K562 (cell line): ENCODE data around the gene SRP72. TPM values are rescaled to one million over a fixed set of nuclear protein-coding genes. Genes with fewer than 3 reads are reported as not detected.
A peak's percentile ranks its signal among the peaks of the same experiment; 100 is the strongest.

ENCODE experiments used
- AFF1 ChIP-seq, 2 experiments: fragments of 450-650 bp; IDR thresholded peaks; 2 replicates each; pipeline ENCODE4 v1.6.1; 2018; ENCODE audit warnings: mild to moderate bottlenecking in 2 of 2, low read depth in 1 of 2; ENCODE audit not compliant: partially characterized antibody in 2 of 2
- CGGBP1 ChIP-seq: fragments of 250-450 bp; sonication (Bioruptor Pico); IDR thresholded peaks from 2 replicates; pipeline ENCODE4 v1.9.0; 2021; ENCODE audit warnings: mild to moderate bottlenecking
- HBP1 ChIP-seq: fragments of 450-650 bp; formaldehyde crosslinking; IDR thresholded peaks from 2 replicates; pipeline ENCODE4 v1.4.0; 2022; ENCODE audit warnings: missing genetic modification characterization
- HNRNPUL1 ChIP-seq: fragments of 200-400 bp; formaldehyde crosslinking; IDR thresholded peaks from 2 replicates; pipeline ENCODE4 v1.6.1; 2017; ENCODE audit warnings: low read length
- NFATC3 ChIP-seq: fragments of 450-650 bp; IDR thresholded peaks from 2 replicates; pipeline ENCODE4 v1.6.1; 2017; ENCODE audit warnings: mild to moderate bottlenecking
- POLR2AphosphoS5 ChIP-seq: IDR thresholded peaks from 2 replicates; pipeline ENCODE4 v1.6.1; 2011; ENCODE audit warnings: mild to moderate bottlenecking, low read depth, low read length, moderate library complexity; ENCODE audit not compliant: control insufficient read depth, insufficient read depth
- RERE ChIP-seq: sonication (generic); formaldehyde crosslinking; IDR thresholded peaks from 2 replicates; pipeline ENCODE4 v1.8.0; 2023; ENCODE audit warnings: missing genetic modification reagents, mild to moderate bottlenecking, borderline replicate concordance
- SFPQ ChIP-seq: fragments of 200-400 bp; formaldehyde crosslinking; IDR thresholded peaks from 2 replicates; pipeline ENCODE4 v1.6.1; 2017; ENCODE audit warnings: mild to moderate bottlenecking, low read depth, low read length, moderate library complexity
- SIN3B ChIP-seq: fragments of 450-650 bp; IDR thresholded peaks from 2 replicates; pipeline ENCODE4 v1.6.1; 2017; ENCODE audit warnings: low read depth, mild to moderate bottlenecking, moderate library complexity
- U2AF1 ChIP-seq: fragments of 200-400 bp; formaldehyde crosslinking; optimal IDR thresholded peaks from 2 replicates; pipeline ENCODE3; 2017; ENCODE audit warnings: mild to moderate bottlenecking, low read depth, low read length, moderate library complexity
- ZEB2 ChIP-seq: fragments of 450-650 bp; IDR thresholded peaks from 2 replicates; pipeline ENCODE4 v1.6.1; 2016
- ZNF77 ChIP-seq: fragments of 250-450 bp; sonication (Bioruptor Pico); IDR thresholded peaks from 2 replicates; pipeline ENCODE4 v1.5.0; 2020
- ZSCAN29 ChIP-seq: fragments of 450-650 bp; IDR thresholded peaks from 2 replicates; pipeline ENCODE4 v1.6.1; 2017
- polyA plus RNA-seq, 8 experiments: library from polyadenylated mRNA; depleted of rRNA in 4 of 8; stranded (reverse) in 5 of 8; unstranded in 3 of 8; fragments of >200 nt; fragmentation: Nextera tagmentation in 2 of 8; fragmentation: Illumina TruSeq in 1 of 8; extraction: Ambion mirVana in 2 of 8; extraction: Trizol in 1 of 8; gene quantifications; 2 replicates each; pipeline versions ENCODE4 v1.2.1 to v1.2.3, GENCODE V29; 2011 to 2014; ENCODE audit warnings: inconsistent platforms in 1 of 8, missing spikeins in 1 of 8
- total RNA-seq, 7 experiments: library from RNA; depleted of rRNA in 6 of 7; stranded (reverse); fragments of >200 nt in 6 of 7; fragmentation: Illumina TruSeq in 2 of 7; extraction: Trizol in 2 of 7; gene quantifications; 2 replicates each; pipeline versions ENCODE4 v1.2.1 to v1.2.3, GENCODE V29; 2011 to 2021; ENCODE audit warnings: low replicate concordance in 1 of 7

The SRP72 gene
- total and polyA plus RNA-seq, 9 of the 15 experiments (the other 6 are each of a cell fraction or from before 2014, with no cell fraction given): 124 to 341 (median 202) TPM

- peak; percentile 44; the same call in 1 of the 2 replicates for TF ChIP-seq POLR2AphosphoS5
- TF ChIP-seq AFF1 (IDR thresholded peaks at IDR 0.05; ENCODE audit: low read depth in 1 of 2, partially characterized antibody in 2 of 2): no peak
- no peak for TF ChIP-seq ZNF77 (CRISPR knock-in tag)
- no peak for TF ChIP-seq CGGBP1 (CRISPR knock-in tag)
- no peak for TF ChIP-seq HBP1 (CRISPR knock-in tag)
- no peak for TF ChIP-seq U2AF1
- TF ChIP-seq SIN3B: peak; percentile 26; the same call in 1 of the 2 replicates
- peak; percentile 36; the same call in 1 of the 2 replicates for TF ChIP-seq ZSCAN29
- TF ChIP-seq RERE: no peak
- TF ChIP-seq HNRNPUL1: no peak
- 0 out of 2 replicates have a peak, but pooled peaks have one; percentile 17 for TF ChIP-seq ZEB2
- TF ChIP-seq NFATC3: peak; percentile 99
- TF ChIP-seq SFPQ: no peak
Observed at GRCh38 chr4:56435140-56435926, 32.1 kb upstream of the SRP72 start, which contains the start of gene PPAT (continued).
